NCI-H1694 (cell line): ENCODE measurements around the gene ICAM2.

Source experiments
- DNase-seq: peaks from one replicate; lab custom pipeline; 2025; lab: John Stamatoyannopoulos, UW

The ICAM2 gene

DNA sequence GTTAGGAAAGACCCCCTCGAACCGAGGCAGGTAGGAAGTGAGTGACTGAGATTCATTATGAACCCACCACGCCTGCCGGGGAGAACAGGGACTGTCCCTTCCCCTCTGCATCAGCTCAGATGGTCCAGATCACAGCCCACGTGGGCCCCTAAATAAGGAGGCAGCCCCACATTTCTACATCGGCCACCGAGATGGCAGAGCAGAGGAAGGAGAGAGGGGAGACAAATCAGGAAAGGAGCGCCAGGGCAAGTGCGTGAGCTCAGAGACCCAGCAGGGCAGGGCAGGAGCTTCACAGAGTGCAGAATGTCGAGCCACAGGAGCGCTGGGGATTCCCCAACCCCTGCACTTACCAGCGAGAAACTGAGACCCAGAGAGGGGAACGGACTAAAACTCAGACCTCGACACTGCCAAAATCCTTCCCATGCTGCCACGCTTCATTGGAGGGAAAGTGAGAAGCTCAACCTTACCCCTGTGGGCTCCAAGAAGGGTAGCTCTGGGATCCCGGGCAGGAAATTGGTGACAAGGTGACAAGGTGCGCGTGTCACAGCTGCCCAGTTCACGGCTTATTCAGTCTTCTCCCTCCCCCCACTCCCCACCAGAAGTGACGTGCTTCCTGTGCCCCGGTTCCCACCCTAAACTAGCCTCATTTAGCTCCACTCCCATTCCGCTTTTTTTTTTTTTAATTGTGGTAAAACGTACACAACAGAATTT lies at the start of gene ICAM2:
Gene ICAM2 (minus strand): TSS at position 578 of the 711 bp plus-strand sequence. CDS start 13,942 bp downstream, outside the sequence.
- no peak for DNase-seq

DNA sequence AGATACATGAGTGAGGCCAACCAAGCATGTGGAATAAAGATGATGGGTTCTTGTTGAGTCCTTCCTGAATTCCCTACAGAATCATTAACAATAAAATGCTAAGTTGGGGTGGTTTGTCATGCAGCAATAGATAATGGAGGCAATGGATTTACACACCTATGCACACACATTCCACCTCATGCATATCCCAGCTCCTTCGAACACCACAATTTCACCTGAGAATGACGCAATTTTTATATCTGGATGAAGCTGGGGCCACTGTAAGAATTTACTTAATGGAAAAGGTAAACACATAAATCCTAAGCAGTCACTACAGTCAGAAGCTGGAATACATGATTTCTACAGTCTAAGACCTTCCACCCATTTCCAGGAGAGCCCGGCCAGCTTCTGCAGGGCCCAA lies 49.8 kb upstream of the ICAM2 start:
- no peak for DNase-seq

DNA sequence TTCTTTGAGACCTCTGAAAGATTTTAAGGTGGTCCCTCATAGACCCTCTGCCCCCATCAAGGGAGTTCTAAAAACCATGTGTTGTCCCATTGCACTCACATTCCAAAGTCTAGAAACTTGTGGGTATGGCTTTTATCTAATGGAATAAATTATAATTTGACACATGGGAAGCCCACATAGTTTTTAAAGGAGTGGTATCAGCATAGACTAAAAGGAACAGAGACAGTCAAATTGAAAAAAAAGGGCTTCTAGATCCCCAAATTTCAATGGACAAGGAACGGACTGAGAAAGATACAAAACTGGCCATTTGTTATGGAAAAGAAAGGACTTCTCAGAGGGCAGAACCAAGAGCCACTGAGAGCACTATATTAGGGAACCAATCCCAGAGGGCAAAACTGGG lies 48.7 kb upstream of the ICAM2 start:
- no peak for DNase-seq

GRCh38 chr17:64067657-64068056 lies 47.2 kb upstream of the ICAM2 start:
- DNase-seq = no peak

DNA sequence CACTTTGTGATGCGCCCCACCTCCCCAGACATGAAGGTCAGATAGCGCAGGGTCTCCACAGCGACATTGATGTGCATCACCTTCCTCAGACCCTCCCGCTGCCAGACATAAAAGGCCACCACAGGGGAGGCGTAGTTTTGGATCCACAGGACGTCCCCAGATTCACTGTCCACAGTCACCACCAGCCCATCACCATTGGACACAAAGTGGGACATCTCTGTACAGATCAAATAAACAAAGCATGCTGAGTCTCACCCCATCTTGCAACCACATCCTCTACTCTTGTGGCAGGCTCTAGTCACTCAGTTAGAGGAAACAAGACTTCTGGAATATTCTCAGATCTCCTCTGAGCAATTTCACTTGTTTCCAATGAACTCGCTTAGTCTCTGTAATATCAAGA lies 46.3 kb upstream of the ICAM2 start:
- DNase-seq = no peak

GRCh38 chr17:64065161-64065560 lies 44.7 kb upstream of the ICAM2 start:
- DNase-seq = no peak

DNA sequence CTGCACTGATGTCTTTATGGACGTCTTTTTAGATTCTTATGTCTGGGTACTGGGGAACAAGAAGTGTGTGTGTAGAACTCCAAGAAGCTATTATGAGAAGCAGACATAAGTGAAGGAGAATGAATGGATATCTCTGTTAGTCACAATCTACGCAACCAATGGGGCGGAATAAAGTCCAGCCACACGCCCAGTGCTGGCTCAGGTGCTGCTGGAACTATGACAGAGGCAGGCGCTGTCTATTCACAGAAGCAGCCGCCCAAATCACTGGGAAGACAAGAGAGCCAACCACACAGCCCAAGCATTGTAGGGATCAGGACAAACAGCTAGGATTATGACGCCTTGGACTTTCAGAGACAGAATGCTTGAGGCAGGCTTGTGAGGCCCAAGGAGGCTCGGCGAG lies 43.9 kb upstream of the ICAM2 start:
- no peak for DNase-seq

DNA sequence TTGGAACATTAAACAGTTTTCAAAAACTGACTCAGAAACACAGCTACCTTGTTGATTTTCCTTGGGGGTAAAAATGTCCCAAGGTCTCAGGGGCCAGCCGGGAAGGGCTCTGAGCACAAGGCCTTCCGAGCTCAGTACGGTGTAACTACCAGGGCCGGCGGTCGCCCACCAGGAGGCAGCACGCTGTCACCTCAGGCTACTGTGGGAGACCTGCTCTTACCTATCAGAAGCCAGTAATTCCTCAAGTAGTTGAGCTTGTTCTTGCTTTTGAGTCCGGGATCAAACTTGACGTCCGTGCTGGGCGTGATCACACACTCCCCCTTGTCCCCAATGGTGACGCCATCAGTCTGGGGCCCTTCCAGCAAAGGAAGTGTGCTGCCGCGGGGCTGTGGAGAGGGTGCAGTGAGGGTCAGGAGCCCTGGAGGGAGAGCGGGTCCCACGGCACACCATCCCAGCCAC lies 43.4 kb upstream of the ICAM2 start:
- DNase-seq = no peak

- DNase-seq = no peak
Observed at GRCh38 chr17:64063088-64063487, 42.7 kb upstream of the ICAM2 start.

- DNase-seq = no peak
Observed at GRCh38 chr17:64061178-64061898, 40.9 kb upstream of the ICAM2 start.

DNA sequence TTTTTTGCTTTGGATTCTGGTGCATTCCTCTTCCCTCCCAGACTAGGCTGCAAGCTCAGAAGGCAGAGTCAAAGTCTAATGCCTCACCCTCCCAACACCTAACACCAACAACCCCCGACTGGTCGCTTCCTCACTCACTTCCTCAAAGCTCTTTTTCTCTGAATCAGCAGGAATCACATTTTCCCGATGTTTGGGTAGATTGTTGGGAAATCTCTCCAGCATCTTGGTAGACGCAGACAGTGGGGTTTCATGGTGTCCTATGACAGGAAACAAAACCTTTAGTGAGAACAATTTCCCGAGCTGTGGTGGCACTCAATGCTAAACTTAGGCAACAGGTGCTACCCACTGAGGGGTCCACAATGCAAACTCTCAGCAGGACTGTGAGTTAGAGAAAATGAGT lies 39.9 kb upstream of the ICAM2 start:
- DNase-seq = no peak

GRCh38 chr17:64059756-64060155 lies 39.3 kb upstream of the ICAM2 start:
- no peak for DNase-seq

- DNase-seq = no peak
Observed at GRCh38 chr17:64058621-64059020, 38.2 kb upstream of the ICAM2 start.

DNA sequence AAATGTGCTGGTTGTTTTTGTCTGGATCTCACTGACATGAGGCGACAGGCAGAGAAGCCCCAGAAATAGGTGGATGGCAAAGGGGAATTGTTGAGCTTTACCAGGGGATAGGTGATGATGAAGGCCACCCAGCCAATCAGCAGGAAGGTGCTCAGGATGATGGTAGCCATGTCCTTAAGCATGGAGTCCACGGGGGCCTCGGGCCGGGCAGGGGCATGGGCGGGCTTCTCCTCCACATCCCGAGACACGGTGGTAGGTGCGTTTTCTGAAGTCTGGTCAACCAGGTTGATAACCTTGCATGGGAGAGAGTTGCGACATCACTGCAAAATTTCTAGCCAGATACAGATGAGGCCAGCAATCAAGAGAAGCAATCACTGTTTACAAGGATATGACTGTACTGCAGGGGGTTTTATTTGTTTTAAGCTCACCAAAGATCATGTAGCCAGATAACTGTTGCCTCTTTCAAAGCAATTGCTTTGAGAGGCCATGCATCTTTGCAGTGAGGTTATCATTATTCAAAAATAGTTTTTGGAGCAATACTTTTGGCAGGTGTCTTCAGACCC lies 37.3 kb upstream of the ICAM2 start:
- DNase-seq = no peak

DNA sequence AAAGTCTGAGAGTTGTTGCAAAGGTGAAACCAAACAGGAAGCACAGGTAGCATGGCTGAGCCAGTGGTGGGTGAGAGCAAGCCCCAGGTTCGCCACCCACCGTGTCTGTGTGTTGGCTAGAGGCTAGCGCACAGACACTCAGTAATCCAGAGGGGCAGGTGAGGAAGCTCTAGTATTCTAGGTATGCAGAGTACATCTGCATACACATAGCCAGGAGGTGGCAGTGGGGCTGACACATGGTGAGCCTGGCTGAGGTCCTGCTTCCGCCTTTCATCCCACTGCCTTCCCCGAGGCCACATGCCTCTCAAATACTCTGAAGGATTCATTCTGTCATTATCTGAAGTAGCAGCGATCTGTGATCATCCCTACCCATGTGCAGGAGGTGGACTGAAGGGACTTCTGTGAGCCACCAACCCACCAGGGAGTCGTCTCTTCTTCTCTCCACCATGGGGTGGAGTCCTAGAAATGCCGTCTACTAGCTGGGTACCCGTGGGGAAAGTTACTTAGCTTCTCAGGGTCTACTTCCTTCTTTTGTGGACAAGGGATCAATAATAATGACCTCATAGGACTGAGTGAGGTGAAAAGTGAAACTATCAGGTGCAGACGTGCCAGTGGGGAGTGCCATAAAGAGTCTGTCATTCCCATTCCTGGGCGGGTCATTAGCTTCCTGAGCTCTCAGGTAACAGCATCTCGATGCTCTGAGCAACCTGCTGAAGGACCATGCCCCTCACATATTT lies 36.0 kb upstream of the ICAM2 start:
- DNase-seq = no peak

DNA sequence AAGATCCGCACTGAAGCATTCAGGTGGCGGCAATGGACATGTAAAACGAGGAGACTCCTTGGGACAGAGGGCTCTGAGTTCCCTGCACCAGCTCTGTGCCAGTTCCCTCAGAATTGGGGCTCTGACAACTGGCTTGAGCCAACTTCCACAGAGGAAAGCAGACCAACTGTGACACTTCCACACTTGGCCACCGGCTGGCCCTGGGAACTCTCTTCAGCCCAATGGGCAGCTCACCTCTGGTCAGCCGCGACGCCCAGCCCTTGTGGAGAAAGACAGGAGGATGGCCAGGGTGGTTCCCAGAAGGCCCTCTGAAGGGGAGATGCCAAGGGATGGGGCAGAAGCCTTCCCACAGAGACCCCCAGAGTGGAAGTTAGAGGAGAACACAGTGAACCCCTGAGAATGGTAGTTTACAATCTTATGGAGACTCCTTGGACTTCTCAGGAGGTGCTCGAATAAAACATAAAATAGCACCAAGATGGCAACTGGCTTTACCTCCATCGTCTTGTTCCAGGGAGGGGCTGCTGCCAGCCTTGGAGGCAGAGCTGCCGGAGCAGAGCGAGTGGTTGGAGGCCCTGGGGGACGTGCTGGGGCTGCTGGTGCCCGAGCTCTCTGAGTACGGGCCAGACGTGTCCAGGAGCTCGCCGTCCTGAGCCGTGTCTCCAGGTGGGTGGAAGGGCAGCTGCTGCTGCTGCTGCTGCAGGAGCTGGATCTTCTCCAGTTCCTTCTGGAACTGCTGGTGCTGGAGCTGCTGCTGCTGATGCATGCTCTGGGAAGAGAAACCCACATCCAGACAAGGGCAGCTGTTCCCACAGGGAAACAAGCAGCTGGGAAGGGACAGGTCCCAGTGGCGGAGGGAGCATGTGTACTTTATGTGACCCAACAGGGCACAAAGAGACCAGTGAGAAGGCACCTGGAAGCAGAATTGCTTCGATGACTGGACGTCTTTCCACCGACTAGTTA lies 35.0 kb upstream of the ICAM2 start:
- DNase-seq = no peak

GRCh38 chr17:64054304-64054703 lies 33.9 kb upstream of the ICAM2 start:
- DNase-seq = no peak

GRCh38 chr17:64053101-64053500 lies 32.7 kb upstream of the ICAM2 start:
- DNase-seq = no peak

- no peak for DNase-seq
Observed at GRCh38 chr17:64051153-64051552, 30.7 kb upstream of the ICAM2 start.

- no peak for DNase-seq
Observed at GRCh38 chr17:64048805-64049204, 28.4 kb upstream of the ICAM2 start.

- DNase-seq = no peak
Observed at GRCh38 chr17:64045176-64045575, 24.7 kb upstream of the ICAM2 start.
